CD4-positive, alpha-beta T cell treated with Interleukin-15 for 1 hour (primary cell): ENCODE results near the gene TFDP2.

Source experiments
- DNase-seq: peaks from one replicate; pipeline ENCODE4 v3.0.0-alpha.2; 2020

Gene TFDP2

GRCh38 chr3:142065344-142065743, 84.0 kb downstream of the TFDP2 start:
- DNase-seq = no peak

GRCh38 chr3:142064454-142064853, 84.9 kb downstream of the TFDP2 start:
- DNase-seq = no peak

- DNase-seq = no peak
These were observed 92.0 kb downstream of the TFDP2 start for GRCh38 chr3:142057331-142057725.

- DNase-seq = no peak
These were observed 92.6 kb downstream of the TFDP2 start for GRCh38 chr3:142056656-142057330.

- DNase-seq = no peak
These were observed 95.5 kb downstream of the TFDP2 start for GRCh38 chr3:142053835-142054234.

GRCh38 chr3:142053244-142053643, 96.1 kb downstream of the TFDP2 start:
- no peak for DNase-seq

- DNase-seq = no peak
These were observed 98.0 kb downstream of the TFDP2 start for GRCh38 chr3:142051351-142051750.

- no peak for DNase-seq
These were observed 102.3 kb downstream of the TFDP2 start for GRCh38 chr3:142047021-142047369.

GRCh38 chr3:142046320-142047020, 102.9 kb downstream of the TFDP2 start:
- no peak for DNase-seq

GRCh38 chr3:142040941-142041491, 108.3 kb downstream of the TFDP2 start:
- DNase-seq = no peak

- no peak for DNase-seq
These were observed 113.9 kb downstream of the TFDP2 start for GRCh38 chr3:142035308-142035922.

GRCh38 chr3:142033292-142033691, 116.1 kb downstream of the TFDP2 start:
- DNase-seq = no peak

- DNase-seq = no peak
These were observed 117.8 kb downstream of the TFDP2 start for GRCh38 chr3:142031575-142031974.

GRCh38 chr3:142029791-142030190, 119.6 kb downstream of the TFDP2 start:
- no peak for DNase-seq

- DNase-seq = no peak
These were observed 120.2 kb downstream of the TFDP2 start for GRCh38 chr3:142029052-142029642.

GRCh38 chr3:142028243-142028777, 121.0 kb downstream of the TFDP2 start:
- no peak for DNase-seq

- DNase-seq = no peak
These were observed 121.6 kb downstream of the TFDP2 start for GRCh38 chr3:142027735-142028134.

- no peak for DNase-seq
These were observed 122.0 kb downstream of the TFDP2 start for GRCh38 chr3:142027300-142027699.

- no peak for DNase-seq
These were observed 123.0 kb downstream of the TFDP2 start for GRCh38 chr3:142026333-142026732.

- DNase-seq = no peak
These were observed 127.0 kb downstream of the TFDP2 start for GRCh38 chr3:142022381-142022780.

GRCh38 chr3:142021127-142021526, 128.2 kb downstream of the TFDP2 start:
- DNase-seq = no peak

- no peak for DNase-seq
These were observed 129.5 kb downstream of the TFDP2 start for GRCh38 chr3:142019794-142020320.

GRCh38 chr3:142013993-142014392, 135.4 kb downstream of the TFDP2 start:
- no peak for DNase-seq
